ENCODE results near the gene CHN2. TPM values are rescaled to one million over a fixed set of nuclear protein-coding genes. Genes with fewer than 3 reads are reported as not detected.

The CHN2 gene
- total RNA-seq, 1 donor from 2014 or later = 0.64 TPM

GRCh38 chr7:29394321-29394720, 199.7 kb downstream of the CHN2 start:
- no peak overlapping the region for H3K4me3 Mint-ChIP-seq (ENCODE audit: unreplicated experiment)
- no peaks in the 10 kb centered on the region for H3K36me3 Mint-ChIP-seq (ENCODE audit: unreplicated experiment)
- no peaks in the 10 kb centered on the region for H3K4me1 Mint-ChIP-seq (ENCODE audit: unreplicated experiment)
- H3K9me3 Mint-ChIP-seq (ENCODE audit: unreplicated experiment) = no peaks in the 10 kb centered on the region
- no peak for TF ChIP-seq CTCF (IDR thresholded peaks at IDR 0.05)
- peak; percentile 69 for DNase-seq (ENCODE audit: extremely low spot score, unreplicated experiment)
- H3K27ac Mint-ChIP-seq (ENCODE audit: unreplicated experiment) = no peak overlapping the region
- H3K27me3 Mint-ChIP-seq (ENCODE audit: unreplicated experiment) = peaks cover 40% of the 10 kb centered on the region

- no peak overlapping the region for H3K27ac Mint-ChIP-seq (ENCODE audit: unreplicated experiment)
- no peak for DNase-seq (ENCODE audit: extremely low spot score, unreplicated experiment)
- H3K36me3 Mint-ChIP-seq (ENCODE audit: unreplicated experiment) = no peaks in the 10 kb centered on the region
- peaks cover 36% of the 10 kb centered on the region for H3K27me3 Mint-ChIP-seq (ENCODE audit: unreplicated experiment)
- H3K9me3 Mint-ChIP-seq (ENCODE audit: unreplicated experiment) = no peaks in the 10 kb centered on the region
- TF ChIP-seq CTCF (IDR thresholded peaks at IDR 0.05) = no peak
- no peak overlapping the region for H3K4me3 Mint-ChIP-seq (ENCODE audit: unreplicated experiment)
- no peaks in the 10 kb centered on the region for H3K4me1 Mint-ChIP-seq (ENCODE audit: unreplicated experiment)
These were observed 202.0 kb downstream of the CHN2 start for GRCh38 chr7:29396563-29396962.

GRCh38 chr7:29397398-29397797, 202.8 kb downstream of the CHN2 start:
- H3K9me3 Mint-ChIP-seq (ENCODE audit: unreplicated experiment) = no peaks in the 10 kb centered on the region
- no peak overlapping the region for H3K27ac Mint-ChIP-seq (ENCODE audit: unreplicated experiment)
- no peak overlapping the region for H3K4me3 Mint-ChIP-seq (ENCODE audit: unreplicated experiment)
- H3K36me3 Mint-ChIP-seq (ENCODE audit: unreplicated experiment) = no peaks in the 10 kb centered on the region
- no peaks in the 10 kb centered on the region for H3K4me1 Mint-ChIP-seq (ENCODE audit: unreplicated experiment)
- no peak for TF ChIP-seq CTCF (IDR thresholded peaks at IDR 0.05)
- DNase-seq (ENCODE audit: extremely low spot score, unreplicated experiment) = peak; percentile 27
- H3K27me3 Mint-ChIP-seq (ENCODE audit: unreplicated experiment) = peaks cover 32% of the 10 kb centered on the region

- DNase-seq (ENCODE audit: extremely low spot score, unreplicated experiment) = peak; percentile 57
- TF ChIP-seq CTCF (IDR thresholded peaks at IDR 0.05) = no peak
- Mint-ChIP-seq H3K4me3 (ENCODE audit: unreplicated experiment) (no peak overlapping the region), H3K9me3 (ENCODE audit: unreplicated experiment) (no peaks in the 10 kb centered on the region), H3K36me3 (ENCODE audit: unreplicated experiment) (no peaks in the 10 kb centered on the region), H3K27ac (ENCODE audit: unreplicated experiment) (no peak overlapping the region), H3K27me3 (ENCODE audit: unreplicated experiment) (peaks cover 28% of the 10 kb centered on the region), H3K4me1 (ENCODE audit: unreplicated experiment) (no peaks in the 10 kb centered on the region)
These were observed 203.4 kb downstream of the CHN2 start for GRCh38 chr7:29398011-29398410.

GRCh38 chr7:29400437-29400836, 205.9 kb downstream of the CHN2 start:
- no peak for DNase-seq (ENCODE audit: extremely low spot score, unreplicated experiment)
- TF ChIP-seq CTCF (IDR thresholded peaks at IDR 0.05) = no peak
- Mint-ChIP-seq H3K36me3 (ENCODE audit: unreplicated experiment) (no peaks in the 10 kb centered on the region), H3K27ac (ENCODE audit: unreplicated experiment) (no peak overlapping the region), H3K4me1 (ENCODE audit: unreplicated experiment) (no peaks in the 10 kb centered on the region), H3K9me3 (ENCODE audit: unreplicated experiment) (no peaks in the 10 kb centered on the region), H3K4me3 (ENCODE audit: unreplicated experiment) (no peak overlapping the region), H3K27me3 (ENCODE audit: unreplicated experiment) (peaks cover 18% of the 10 kb centered on the region)

Data from osteocyte (in vitro differentiated cells).